Measurements from ENCODE around the gene ROBO3.

The ROBO3 gene, protein sequence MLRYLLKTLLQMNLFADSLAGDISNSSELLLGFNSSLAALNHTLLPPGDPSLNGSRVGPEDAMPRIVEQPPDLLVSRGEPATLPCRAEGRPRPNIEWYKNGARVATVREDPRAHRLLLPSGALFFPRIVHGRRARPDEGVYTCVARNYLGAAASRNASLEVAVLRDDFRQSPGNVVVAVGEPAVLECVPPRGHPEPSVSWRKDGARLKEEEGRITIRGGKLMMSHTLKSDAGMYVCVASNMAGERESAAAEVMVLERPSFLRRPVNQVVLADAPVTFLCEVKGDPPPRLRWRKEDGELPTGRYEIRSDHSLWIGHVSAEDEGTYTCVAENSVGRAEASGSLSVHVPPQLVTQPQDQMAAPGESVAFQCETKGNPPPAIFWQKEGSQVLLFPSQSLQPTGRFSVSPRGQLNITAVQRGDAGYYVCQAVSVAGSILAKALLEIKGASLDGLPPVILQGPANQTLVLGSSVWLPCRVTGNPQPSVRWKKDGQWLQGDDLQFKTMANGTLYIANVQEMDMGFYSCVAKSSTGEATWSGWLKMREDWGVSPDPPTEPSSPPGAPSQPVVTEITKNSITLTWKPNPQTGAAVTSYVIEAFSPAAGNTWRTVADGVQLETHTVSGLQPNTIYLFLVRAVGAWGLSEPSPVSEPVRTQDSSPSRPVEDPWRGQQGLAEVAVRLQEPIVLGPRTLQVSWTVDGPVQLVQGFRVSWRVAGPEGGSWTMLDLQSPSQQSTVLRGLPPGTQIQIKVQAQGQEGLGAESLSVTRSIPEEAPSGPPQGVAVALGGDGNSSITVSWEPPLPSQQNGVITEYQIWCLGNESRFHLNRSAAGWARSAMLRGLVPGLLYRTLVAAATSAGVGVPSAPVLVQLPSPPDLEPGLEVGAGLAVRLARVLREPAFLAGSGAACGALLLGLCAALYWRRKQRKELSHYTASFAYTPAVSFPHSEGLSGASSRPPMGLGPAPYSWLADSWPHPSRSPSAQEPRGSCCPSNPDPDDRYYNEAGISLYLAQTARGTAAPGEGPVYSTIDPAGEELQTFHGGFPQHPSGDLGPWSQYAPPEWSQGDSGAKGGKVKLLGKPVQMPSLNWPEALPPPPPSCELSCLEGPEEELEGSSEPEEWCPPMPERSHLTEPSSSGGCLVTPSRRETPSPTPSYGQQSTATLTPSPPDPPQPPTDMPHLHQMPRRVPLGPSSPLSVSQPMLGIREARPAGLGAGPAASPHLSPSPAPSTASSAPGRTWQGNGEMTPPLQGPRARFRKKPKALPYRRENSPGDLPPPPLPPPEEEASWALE (N-terminal part only)

GRCh38 chr11:124865181-124865901, at the start of gene ROBO3:
Gene ROBO3, plus strand, starts transcription at chr11:124865432. Its CDS starts 146 bp downstream, at chr11:124865578.
- no peak for DNase-seq

GRCh38 chr11:124817036-124817435, 48.2 kb upstream of the ROBO3 start:
- DNase-seq: no peak

- DNase-seq: no peak
Observed at GRCh38 chr11:124821995-124822730, 43.1 kb upstream of the ROBO3 start.

DNA sequence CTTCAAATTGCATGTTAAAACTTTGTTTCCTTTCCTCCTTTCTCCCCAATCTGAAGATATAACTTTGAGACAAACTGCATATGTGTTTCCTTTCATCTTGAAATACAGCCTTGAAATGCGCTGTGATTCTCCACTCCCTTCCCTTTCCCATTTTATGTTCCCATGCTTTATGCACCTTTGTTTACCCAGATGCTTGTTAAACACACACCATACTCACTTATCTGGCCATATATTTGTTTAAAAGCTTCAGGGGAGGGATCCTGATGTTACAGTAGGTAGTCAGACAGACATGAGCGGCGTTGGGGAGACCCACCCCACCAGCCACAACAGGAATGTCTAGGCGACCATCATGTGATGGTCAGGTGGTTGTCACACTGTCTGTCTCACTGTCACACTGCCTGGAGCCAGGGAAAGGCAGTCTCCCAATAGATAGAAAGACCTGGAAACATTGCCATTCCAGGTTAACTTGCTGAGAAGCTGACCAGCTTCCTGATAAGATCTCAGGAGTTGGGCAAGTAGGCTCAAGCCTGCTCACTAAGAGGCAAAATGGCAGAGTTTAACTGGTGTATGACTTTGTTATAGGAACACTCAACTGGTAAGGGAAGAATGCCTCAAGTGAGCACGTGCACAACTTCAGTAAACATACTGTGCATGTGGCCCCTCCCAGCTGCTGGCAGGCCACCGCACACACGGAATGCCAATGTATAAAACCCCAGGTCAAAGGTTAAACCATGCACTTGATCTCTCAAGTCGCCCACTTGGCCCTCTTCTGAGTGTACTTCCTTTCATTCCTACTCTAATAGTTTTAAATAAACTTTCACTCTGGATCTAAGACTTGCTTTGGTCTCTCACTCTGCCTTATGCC, 41.5 kb upstream of the ROBO3 start:
- DNase-seq: no peak

GRCh38 chr11:124825876-124826275, 39.4 kb upstream of the ROBO3 start:
- DNase-seq: no peak

DNA sequence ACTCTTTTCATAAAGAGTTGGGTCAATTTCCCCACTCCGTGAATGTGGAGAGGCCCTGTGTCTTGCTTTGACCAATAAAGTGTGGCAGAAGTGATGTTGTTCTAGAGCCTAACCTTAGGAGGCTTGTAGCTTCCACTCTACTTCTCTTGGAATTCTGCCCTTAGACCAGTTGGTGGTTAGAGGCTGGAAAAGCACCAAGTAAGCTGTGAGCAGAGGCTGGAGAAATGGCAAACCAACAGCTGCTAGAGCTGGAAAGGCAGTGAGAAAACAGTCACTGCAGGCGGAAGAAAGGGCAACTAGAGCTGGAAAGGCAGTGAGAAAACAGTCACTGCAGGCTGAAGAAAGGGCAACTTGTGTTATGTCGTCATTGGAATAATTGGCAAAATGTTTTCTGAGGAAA, 35.2 kb upstream of the ROBO3 start:
- no peak for DNase-seq

DNA sequence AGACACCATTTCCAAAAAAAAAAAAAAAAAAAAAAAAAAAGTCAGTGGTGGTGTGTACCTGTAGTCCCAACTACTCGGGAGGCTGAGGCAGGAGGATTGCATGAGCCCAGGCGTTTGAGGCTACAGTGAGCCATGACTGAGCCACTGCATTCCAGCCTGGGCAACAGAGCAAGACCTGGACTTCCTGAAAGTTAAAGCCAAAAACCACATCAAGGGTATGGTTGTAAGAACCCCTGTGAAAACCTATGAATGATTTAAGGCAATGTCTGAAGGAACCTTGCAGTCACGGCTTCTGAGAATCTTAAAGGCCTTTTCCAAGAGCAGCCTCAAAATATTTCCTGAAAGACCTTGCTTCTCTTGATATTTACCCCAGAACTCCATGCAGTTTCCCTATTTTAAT, 34.5 kb upstream of the ROBO3 start:
- DNase-seq: no peak

- no peak for DNase-seq
Observed at GRCh38 chr11:124831897-124832296, 33.3 kb upstream of the ROBO3 start.

GRCh38 chr11:124832571-124832970, 32.7 kb upstream of the ROBO3 start:
- DNase-seq: no peak

- DNase-seq: no peak
Observed at GRCh38 chr11:124834526-124835180, 30.6 kb upstream of the ROBO3 start.

GRCh38 chr11:124835918-124836317, 29.3 kb upstream of the ROBO3 start:
- no peak for DNase-seq

DNA sequence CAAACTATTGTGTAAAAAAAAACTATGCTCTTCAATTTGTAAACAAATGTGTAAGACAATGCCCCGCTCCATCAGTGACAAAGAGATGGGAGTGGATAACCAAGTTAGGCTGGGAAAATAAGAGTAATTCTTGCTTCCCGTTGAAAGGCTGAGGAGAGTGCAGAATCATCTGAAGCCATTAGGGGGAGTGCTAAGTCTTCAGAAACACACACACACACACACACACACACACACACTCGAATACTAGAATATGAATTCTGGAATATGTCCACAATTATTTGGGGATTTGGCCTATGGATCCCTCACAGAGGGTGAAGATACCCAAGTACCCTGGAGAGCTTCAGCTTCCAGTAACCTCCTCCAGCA, 27.8 kb upstream of the ROBO3 start:
- peak; percentile 28 for DNase-seq

GRCh38 chr11:124838805-124839127, 26.5 kb upstream of the ROBO3 start:
- no peak for DNase-seq

DNA sequence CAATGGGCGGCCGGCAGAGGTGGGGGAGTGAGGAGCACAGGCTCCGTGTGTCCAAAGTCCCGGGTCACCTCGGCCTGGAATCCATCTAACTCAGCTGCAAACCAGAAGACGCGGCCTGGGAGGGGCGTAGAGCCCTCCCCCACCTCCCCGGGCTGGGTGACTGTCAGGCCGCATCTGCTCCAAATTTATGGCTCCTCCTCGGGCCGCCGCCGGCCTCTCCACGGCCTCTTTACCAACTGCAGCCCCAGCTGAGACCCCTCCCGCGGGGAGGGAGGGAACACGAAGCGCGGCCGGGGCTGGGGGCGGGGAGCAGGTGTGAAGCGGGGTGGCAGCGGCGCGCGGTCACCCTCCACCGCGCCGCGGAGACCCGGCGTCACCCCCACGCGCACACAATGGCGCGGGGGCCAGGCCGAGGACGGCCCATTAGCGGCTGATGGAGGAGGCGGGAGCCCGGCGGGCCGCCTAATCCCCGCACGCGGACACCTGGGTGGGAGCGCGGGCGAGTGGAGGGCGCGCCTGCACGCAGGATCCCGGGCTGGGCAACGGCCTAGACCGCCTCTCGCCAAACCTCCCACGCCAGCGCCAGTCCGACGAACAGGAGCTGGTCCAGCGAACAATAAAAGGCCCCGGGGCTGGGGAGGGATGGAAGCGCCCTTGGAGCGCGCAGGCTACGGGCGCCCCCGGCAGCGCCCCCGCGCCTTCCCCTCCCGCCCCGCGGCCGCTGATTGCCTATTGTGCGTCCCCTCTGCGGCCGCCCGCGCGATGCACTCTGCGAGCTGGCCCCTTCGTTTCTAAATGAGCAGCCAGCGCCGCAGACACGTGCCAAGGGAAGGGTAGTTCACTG, 25.9 kb upstream of the ROBO3 start:
- DNase-seq: no peak

DNA sequence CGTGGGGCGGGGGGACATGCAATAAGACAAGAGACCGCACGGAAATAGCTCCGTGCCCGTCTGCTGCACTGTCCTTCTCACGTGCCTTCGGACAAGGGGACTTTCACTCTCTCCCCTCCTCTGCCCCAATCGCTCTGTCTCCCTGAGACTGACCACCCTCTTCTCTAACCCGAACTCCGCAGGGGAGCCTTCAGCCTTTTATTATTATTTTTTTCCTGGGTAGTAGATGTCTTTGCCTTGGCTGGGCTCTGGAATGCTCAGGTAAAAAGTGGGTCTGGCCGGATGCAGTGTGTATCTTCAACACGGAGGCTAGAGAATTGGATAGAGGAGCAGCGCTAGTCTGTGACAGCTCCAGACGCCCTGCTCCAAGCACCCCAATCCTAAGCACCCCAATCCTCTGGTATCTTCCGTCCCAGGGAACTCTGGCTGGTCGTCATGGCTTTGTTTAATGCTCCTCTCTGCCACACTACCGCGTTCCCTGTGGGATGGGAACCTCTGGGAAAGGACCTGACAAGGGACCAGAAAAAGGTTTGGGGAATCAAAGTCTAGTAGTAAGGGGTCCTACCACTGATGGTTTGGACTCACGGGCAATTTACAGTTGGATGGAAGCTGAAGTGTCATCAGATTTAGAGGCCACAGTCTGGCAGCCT, 25.1 kb upstream of the ROBO3 start:
- no peak for DNase-seq

DNA sequence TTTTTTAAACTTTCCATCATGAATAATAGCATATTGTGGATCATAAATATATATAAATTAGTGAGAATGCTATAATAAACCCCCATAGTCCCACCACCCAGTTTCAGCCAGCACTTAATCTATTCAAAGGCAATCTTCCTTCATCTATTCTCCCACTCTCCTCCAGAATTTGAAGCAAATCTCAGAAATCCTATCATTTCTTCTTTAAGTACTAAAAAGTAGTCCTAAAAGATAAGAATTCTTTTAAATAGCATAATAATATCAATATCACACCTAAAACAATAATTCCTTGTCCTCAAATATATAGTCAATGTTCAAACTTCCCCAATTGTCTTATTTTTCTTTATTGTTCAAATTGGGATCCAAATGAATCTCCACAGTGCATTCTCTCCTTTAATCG, 24.6 kb upstream of the ROBO3 start:
- no peak for DNase-seq

GRCh38 chr11:124841201-124841600, 24.0 kb upstream of the ROBO3 start:
- no peak for DNase-seq

DNA sequence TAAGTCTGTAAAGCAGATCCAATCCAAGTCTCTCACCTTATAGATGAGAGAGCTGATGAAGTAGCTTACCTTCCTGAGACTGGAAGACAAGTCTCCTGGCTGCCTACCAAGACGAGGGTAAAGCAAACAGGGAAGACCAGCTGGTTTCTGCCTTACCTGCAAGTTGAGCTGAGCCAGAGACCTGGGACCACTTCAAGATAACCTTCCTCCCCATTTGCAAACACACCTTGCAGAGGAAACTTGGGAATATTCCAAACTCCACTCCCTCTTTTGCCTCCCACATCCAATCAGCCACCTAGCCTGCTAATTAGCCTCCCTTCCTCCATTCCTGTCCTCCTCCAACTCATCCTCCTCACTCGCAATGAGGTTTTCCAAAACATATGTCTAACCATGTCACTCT, 23.4 kb upstream of the ROBO3 start:
- DNase-seq: no peak

- DNase-seq: no peak
Observed at GRCh38 chr11:124842305-124842704, 22.9 kb upstream of the ROBO3 start.
